ENCODE results near the gene GLIPR1. TPM values are rescaled to one million over a fixed set of nuclear protein-coding genes. Genes with fewer than 3 reads are reported as not detected.

GLIPR1 gene
- total RNA-seq, 2 experiments from 2014 or later = 41.3 to 47.7 TPM

DNA sequence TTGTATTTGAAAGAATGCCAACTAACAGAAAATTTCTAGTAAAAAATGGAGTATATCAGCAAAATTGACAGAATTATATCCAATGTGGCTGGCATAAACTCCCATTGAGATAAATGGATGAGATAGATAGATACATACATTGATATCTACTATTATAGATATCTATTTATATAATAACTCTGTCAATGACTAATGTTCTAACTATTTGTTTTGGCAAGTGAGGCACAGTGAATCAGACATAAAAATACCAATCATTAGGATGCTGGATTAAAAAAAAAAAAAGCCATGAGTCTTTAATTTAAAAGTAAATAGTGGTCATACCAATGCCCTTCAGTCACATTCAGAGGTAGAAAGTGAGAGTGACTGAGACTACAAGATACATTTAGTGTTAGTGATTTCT, 33.7 kb upstream of the GLIPR1 start:
- no peaks in the 10 kb centered on the region for H3K4me1 Mint-ChIP-seq (ENCODE audit: low read depth)
- H3K27me3 Mint-ChIP-seq = peaks cover 6% of the 10 kb centered on the region
- no peaks in the 10 kb centered on the region for H3K9me3 Mint-ChIP-seq
- CTCF ChIA-PET = interaction anchor here (1.8 kb wide), 1 partner anchor 10 kb away, joined by 6 read pairs; no protein-coding TSS in a partner anchor
- H3K4me3 Mint-ChIP-seq = no peak overlapping the region
- TF ChIP-seq, protein P1, sequence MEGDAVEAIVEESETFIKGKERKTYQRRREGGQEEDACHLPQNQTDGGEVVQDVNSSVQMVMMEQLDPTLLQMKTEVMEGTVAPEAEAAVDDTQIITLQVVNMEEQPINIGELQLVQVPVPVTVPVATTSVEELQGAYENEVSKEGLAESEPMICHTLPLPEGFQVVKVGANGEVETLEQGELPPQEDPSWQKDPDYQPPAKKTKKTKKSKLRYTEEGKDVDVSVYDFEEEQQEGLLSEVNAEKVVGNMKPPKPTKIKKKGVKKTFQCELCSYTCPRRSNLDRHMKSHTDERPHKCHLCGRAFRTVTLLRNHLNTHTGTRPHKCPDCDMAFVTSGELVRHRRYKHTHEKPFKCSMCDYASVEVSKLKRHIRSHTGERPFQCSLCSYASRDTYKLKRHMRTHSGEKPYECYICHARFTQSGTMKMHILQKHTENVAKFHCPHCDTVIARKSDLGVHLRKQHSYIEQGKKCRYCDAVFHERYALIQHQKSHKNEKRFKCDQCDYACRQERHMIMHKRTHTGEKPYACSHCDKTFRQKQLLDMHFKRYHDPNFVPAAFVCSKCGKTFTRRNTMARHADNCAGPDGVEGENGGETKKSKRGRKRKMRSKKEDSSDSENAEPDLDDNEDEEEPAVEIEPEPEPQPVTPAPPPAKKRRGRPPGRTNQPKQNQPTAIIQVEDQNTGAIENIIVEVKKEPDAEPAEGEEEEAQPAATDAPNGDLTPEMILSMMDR (IDR thresholded peaks at IDR 0.05) = no peak
- no peaks in the 10 kb centered on the region for H3K36me3 Mint-ChIP-seq (ENCODE audit: low read depth)
- H3K36me3 ChIP-seq (ENCODE audit: insufficient read depth, low read length) = no peaks in the 10 kb centered on the region
- no peaks in the 10 kb centered on the region for H3K4me1 ChIP-seq (ENCODE audit: insufficient read depth, low read length)
- no peak overlapping the region for H3K27ac ChIP-seq (ENCODE audit: low read depth in 1 of 2, low read length in 2 of 2)
- H3K9me3 ChIP-seq (ENCODE audit: control insufficient read depth in 1 of 2, insufficient read depth in 1 of 2, low read length in 2 of 2) = peaks cover 0 to under 1% of the 10 kb centered on the region in 2 experiments
- no peak overlapping the region for H3K27ac Mint-ChIP-seq
- DNase-seq = no peak
- no peak for ATAC-seq (ENCODE audit: poor library complexity)
- intact Hi-C loops (cut with DNase I, micrococcal nuclease) = no loop called here
- POLR2A ChIA-PET = no interaction called here
- no peak overlapping the region for H3K4me3 ChIP-seq (ENCODE audit: low read length)
- no peaks in the 10 kb centered on the region for H3K27me3 ChIP-seq (ENCODE audit: control insufficient read depth in 1 of 2, insufficient read depth in 2 of 2, low read length in 2 of 2)

DNA sequence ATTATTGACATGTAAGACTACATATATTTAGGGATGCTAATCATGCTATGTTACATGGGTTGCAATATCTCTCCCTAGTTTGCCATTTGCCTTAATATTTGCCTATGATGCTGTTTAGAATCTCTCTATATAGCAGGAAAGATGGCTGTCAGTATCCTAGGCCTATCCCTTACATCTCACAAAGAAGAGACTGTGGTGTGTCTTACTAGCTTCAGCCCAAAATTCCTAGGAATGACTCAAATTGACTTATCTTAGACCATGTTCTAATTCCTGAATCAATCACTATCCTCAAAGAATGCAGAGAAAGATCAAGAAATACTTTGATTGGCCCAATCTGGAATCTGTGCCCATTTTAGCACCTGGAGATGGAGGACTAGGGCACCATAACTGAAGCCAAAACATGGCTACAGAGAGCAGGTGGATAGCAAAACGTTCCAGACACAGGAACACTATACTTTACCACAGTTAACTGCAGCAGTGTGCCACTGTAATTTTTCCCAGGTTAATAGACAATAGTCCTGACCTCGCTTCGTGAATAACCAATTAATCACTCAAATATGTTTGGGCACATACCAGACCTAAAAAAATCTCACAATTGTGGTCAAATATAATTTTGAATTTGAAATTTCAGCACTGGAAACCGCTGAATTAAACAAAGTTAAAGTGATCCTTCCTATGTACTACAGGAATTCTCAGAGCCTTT, 32.7 kb upstream of the GLIPR1 start:
- POLR2A ChIA-PET = no interaction called here
- TF ChIP-seq, protein P1 (IDR thresholded peaks at IDR 0.05) = no peak
- no peak overlapping the region for H3K4me3 ChIP-seq (ENCODE audit: low read length)
- no peak overlapping the region for H3K4me3 Mint-ChIP-seq
- no peaks in the 10 kb centered on the region for H3K4me1 Mint-ChIP-seq (ENCODE audit: low read depth)
- ATAC-seq (ENCODE audit: poor library complexity) = no peak
- no peak overlapping the region for H3K27ac Mint-ChIP-seq
- CTCF ChIA-PET = no interaction called here
- no peaks in the 10 kb centered on the region for H3K9me3 Mint-ChIP-seq
- H3K27ac ChIP-seq (ENCODE audit: low read depth in 1 of 2, low read length in 2 of 2) = no peak overlapping the region
- no peaks in the 10 kb centered on the region for H3K9me3 ChIP-seq (ENCODE audit: control insufficient read depth in 1 of 2, insufficient read depth in 1 of 2, low read length in 2 of 2)
- no peaks in the 10 kb centered on the region for H3K27me3 Mint-ChIP-seq
- no peaks in the 10 kb centered on the region for H3K27me3 ChIP-seq (ENCODE audit: control insufficient read depth in 1 of 2, insufficient read depth in 2 of 2, low read length in 2 of 2)
- no peaks in the 10 kb centered on the region for H3K4me1 ChIP-seq (ENCODE audit: insufficient read depth, low read length)
- no peaks in the 10 kb centered on the region for H3K36me3 Mint-ChIP-seq (ENCODE audit: low read depth)
- DNase-seq = no peak
- intact Hi-C loops (cut with DNase I, micrococcal nuclease) = no loop called here
- H3K36me3 ChIP-seq (ENCODE audit: insufficient read depth, low read length) = no peaks in the 10 kb centered on the region

DNA sequence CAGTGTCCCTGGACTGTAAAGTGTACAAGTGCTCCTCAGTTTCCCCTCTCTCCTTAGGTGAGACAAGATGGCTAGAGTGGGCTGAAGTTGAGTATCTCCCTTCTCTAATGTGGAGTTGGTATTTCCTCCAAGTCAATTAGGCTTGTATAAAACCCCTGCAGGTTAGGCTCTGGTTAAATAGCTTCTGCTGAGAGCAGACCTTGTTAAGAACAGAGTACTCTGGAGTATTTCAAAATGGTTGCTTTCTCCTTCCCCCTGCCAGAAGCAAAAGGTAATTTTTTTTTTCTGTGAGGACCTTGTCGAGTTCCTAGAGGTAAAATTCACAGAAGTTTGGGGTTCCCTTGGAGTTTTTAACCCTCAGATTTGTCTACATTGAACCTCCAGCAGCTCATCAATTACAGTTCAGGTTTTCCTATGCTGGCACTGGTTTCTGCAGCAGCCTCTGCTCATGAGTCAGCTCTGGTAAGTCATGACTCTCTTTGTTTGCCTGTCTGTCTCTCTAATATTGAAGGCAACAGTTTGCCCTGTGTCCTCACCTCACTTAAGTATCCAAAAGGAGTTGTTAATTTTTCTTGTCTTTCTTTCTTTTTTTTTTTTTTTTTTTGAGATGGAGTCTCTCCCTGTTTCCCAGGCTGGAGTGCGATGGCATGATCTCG, 27.8 kb upstream of the GLIPR1 start:
- ATAC-seq (ENCODE audit: poor library complexity) = no peak
- H3K4me1 Mint-ChIP-seq (ENCODE audit: low read depth) = peaks cover 18% of the 10 kb centered on the region

More for the DNA sequence above, 27.8 kb upstream of the GLIPR1 start:
- POLR2A ChIA-PET = interaction anchor here (1.2 kb wide), 1 partner anchor 11 kb away, joined by 3 read pairs; no protein-coding TSS in a partner anchor
- Mint-ChIP-seq H3K36me3 (ENCODE audit: low read depth) (no peaks in the 10 kb centered on the region), H3K9me3 (no peaks in the 10 kb centered on the region), H3K4me3 (no peak overlapping the region), H3K27me3 (no peaks in the 10 kb centered on the region), H3K27ac (no peak overlapping the region)
- CTCF ChIA-PET = no interaction called here
- DNase-seq = no peak
- TF ChIP-seq, protein P1 (IDR thresholded peaks at IDR 0.05) = no peak
- Histone ChIP-seq H3K4me1 (ENCODE audit: insufficient read depth, low read length) (peaks cover 7% of the 10 kb centered on the region), H3K4me3 (ENCODE audit: low read length) (no peak overlapping the region), H3K9me3 (ENCODE audit: control insufficient read depth in 1 of 2, insufficient read depth in 1 of 2, low read length in 2 of 2) (no peaks in the 10 kb centered on the region), H3K27me3 (ENCODE audit: control insufficient read depth in 1 of 2, insufficient read depth in 2 of 2, low read length in 2 of 2) (no peaks in the 10 kb centered on the region), H3K27ac (ENCODE audit: low read depth in 1 of 2, low read length in 2 of 2) (no peak overlapping the region), H3K36me3 (ENCODE audit: insufficient read depth, low read length) (no peaks in the 10 kb centered on the region)
- intact Hi-C loops (cut with DNase I, micrococcal nuclease) = no loop called here

All from CD4-positive, alpha-beta T cell (primary cell).